SU-DHL-6 (cell line): Measurements from ENCODE around the gene MCEE.

ENCODE experiments used
- EZH2phosphoT487 ChIP-seq: fragments of 200-600 bp; sonication (generic), shearing (Covaris generic); conservative IDR thresholded peaks from 2 replicates; pipeline ENCODE4 v1.6.1; 2018; ENCODE audit warnings: mild to moderate bottlenecking, antibody characterized with exemption, low read length, moderate library complexity, mixed read lengths
- TF ChIP-seq, protein P1 (sequence below): fragments of 200-600 bp; sonication (generic); IDR thresholded peaks from one replicate; pipeline ENCODE4 v1.5.1; 2017; ENCODE audit warnings: antibody characterized with exemption, mild to moderate bottlenecking, low read length, moderate library complexity; ENCODE audit not compliant: insufficient read depth, poor library complexity, severe bottlenecking

DNA sequence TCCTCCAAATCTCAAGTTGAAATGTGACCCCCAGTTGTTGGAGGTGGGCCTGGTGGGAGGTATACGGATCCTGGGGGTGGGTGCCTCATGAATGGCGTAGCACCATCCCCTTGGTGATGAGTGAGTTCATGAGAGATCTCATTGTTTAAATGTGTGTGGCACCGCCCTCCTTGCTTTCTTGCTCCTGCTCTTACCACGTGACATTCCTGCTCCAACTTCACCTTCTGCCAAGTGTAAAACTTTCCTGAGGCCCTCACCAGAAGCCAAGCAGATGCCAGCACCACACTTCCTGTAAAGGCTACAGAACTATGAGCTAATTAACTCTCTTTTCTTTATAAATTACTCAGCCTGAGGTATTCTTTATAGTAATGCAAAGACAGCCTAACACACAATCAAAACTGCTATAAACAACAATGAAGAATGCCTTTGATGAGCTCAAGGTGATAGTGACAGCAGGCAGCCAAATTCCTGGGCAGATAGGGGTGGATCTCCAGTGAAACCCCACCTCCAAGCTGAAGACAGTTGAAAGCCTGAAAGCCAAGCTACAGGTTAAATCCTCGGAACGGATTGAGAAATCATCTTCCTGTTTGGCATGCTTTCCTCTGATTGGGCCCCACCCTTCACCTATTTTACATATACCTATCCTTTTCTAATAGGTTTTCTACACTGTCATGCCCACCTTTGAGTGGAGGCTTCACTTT is 26.9 kb downstream of the MCEE start:
- TF ChIP-seq EZH2phosphoT487: no peak
- TF ChIP-seq, protein P1, sequence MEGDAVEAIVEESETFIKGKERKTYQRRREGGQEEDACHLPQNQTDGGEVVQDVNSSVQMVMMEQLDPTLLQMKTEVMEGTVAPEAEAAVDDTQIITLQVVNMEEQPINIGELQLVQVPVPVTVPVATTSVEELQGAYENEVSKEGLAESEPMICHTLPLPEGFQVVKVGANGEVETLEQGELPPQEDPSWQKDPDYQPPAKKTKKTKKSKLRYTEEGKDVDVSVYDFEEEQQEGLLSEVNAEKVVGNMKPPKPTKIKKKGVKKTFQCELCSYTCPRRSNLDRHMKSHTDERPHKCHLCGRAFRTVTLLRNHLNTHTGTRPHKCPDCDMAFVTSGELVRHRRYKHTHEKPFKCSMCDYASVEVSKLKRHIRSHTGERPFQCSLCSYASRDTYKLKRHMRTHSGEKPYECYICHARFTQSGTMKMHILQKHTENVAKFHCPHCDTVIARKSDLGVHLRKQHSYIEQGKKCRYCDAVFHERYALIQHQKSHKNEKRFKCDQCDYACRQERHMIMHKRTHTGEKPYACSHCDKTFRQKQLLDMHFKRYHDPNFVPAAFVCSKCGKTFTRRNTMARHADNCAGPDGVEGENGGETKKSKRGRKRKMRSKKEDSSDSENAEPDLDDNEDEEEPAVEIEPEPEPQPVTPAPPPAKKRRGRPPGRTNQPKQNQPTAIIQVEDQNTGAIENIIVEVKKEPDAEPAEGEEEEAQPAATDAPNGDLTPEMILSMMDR: no peak
